ENCODE data around the gene TMEM181.
"Not testable (repeated sequence)": the region's sequence is repeated elsewhere in the genome, so short reads cannot be mapped to it uniquely, and the experiment has no call there.

The TMEM181 gene

GRCh38 chr6:158672726-158673125 is 112.8 kb downstream of the TMEM181 start:
- Histone ChIP-seq H3K4me3 (ENCODE audit: severe bottlenecking) (no peak overlapping the region), H3K36me3 (ENCODE audit: low read depth) (no peaks in the 10 kb centered on the region), H3K9me3 (ENCODE audit: severe bottlenecking) (no peaks in the 10 kb centered on the region), H3K27me3 (ENCODE audit: insufficient read depth, poor library complexity, severe bottlenecking) (no peaks in the 10 kb centered on the region), H3K4me1 (ENCODE audit: insufficient read depth, poor library complexity, severe bottlenecking) (peaks cover 11% of the 10 kb centered on the region), H3K27ac (ENCODE audit: poor library complexity, severe bottlenecking) (no peak overlapping the region)
- TF ChIP-seq CTCF (IDR thresholded peaks at IDR 0.05; ENCODE audit: poor library complexity, severe bottlenecking), result no peak
- ATAC-seq (ENCODE audit: low read depth) (no peak), DNase-seq (ENCODE audit: low spot score) (no peak)

- no peak overlapping the region for H3K4me3 ChIP-seq (ENCODE audit: severe bottlenecking)
- ATAC-seq (ENCODE audit: low read depth) (no peak), DNase-seq (ENCODE audit: low spot score) (no peak)
- H3K9me3 ChIP-seq (ENCODE audit: severe bottlenecking), result no peaks in the 10 kb centered on the region
- H3K4me1 ChIP-seq (ENCODE audit: insufficient read depth, poor library complexity, severe bottlenecking), result peaks cover 4% of the 10 kb centered on the region
- H3K27me3 ChIP-seq (ENCODE audit: insufficient read depth, poor library complexity, severe bottlenecking), result no peaks in the 10 kb centered on the region
- no peak overlapping the region for H3K27ac ChIP-seq (ENCODE audit: poor library complexity, severe bottlenecking)
- no peaks in the 10 kb centered on the region for H3K36me3 ChIP-seq (ENCODE audit: low read depth)
- no peak for TF ChIP-seq CTCF (IDR thresholded peaks at IDR 0.05; ENCODE audit: poor library complexity, severe bottlenecking)
Measured at GRCh38 chr6:158674342-158675131, 114.6 kb downstream of the TMEM181 start.

- H3K27me3 ChIP-seq (ENCODE audit: insufficient read depth, poor library complexity, severe bottlenecking); H3K9me3 ChIP-seq (ENCODE audit: severe bottlenecking); H3K4me3 ChIP-seq (ENCODE audit: severe bottlenecking); H3K36me3 ChIP-seq (ENCODE audit: low read depth); DNase-seq (ENCODE audit: low spot score); ATAC-seq (ENCODE audit: low read depth); H3K27ac ChIP-seq (ENCODE audit: poor library complexity, severe bottlenecking); H3K4me1 ChIP-seq (ENCODE audit: insufficient read depth, poor library complexity, severe bottlenecking): not testable (repeated sequence)
Measured at GRCh38 chr6:158677094-158677493, 117.2 kb downstream of the TMEM181 start.

GRCh38 chr6:158677906-158678578 is 118.2 kb downstream of the TMEM181 start:
- DNase-seq (ENCODE audit: low spot score), result no peak
- Histone ChIP-seq H3K27ac (ENCODE audit: poor library complexity, severe bottlenecking) (no peak overlapping the region), H3K4me3 (ENCODE audit: severe bottlenecking) (no peak overlapping the region), H3K36me3 (ENCODE audit: low read depth) (no peaks in the 10 kb centered on the region), H3K9me3 (ENCODE audit: severe bottlenecking) (no peaks in the 10 kb centered on the region), H3K27me3 (ENCODE audit: insufficient read depth, poor library complexity, severe bottlenecking) (no peaks in the 10 kb centered on the region), H3K4me1 (ENCODE audit: insufficient read depth, poor library complexity, severe bottlenecking) (no peaks in the 10 kb centered on the region)
- ATAC-seq (ENCODE audit: low read depth), result no peak
- TF ChIP-seq CTCF (IDR thresholded peaks at IDR 0.05; ENCODE audit: poor library complexity, severe bottlenecking), result no peak

GRCh38 chr6:158680015-158680414 is 120.1 kb downstream of the TMEM181 start:
- H3K27ac ChIP-seq (ENCODE audit: poor library complexity, severe bottlenecking), result no peak overlapping the region
- no peak for TF ChIP-seq CTCF (IDR thresholded peaks at IDR 0.05; ENCODE audit: poor library complexity, severe bottlenecking)
- no peak overlapping the region for H3K4me3 ChIP-seq (ENCODE audit: severe bottlenecking)
- ATAC-seq (ENCODE audit: low read depth), result no peak
- no peaks in the 10 kb centered on the region for H3K27me3 ChIP-seq (ENCODE audit: insufficient read depth, poor library complexity, severe bottlenecking)
- H3K4me1 ChIP-seq (ENCODE audit: insufficient read depth, poor library complexity, severe bottlenecking), result no peaks in the 10 kb centered on the region
- DNase-seq (ENCODE audit: low spot score), result no peak
- H3K36me3 ChIP-seq (ENCODE audit: low read depth), result no peaks in the 10 kb centered on the region
- H3K9me3 ChIP-seq (ENCODE audit: severe bottlenecking), result no peaks in the 10 kb centered on the region
